HEK293 (cell line): ENCODE results near the gene DAZAP1.

Experiments
- CTCF ChIA-PET: fragments of 350-600 bp; formaldehyde crosslinking; extraction: SDS; loops from one replicate; lab custom pipeline; 2021; ENCODE audit warnings: antibody characterized with exemption; lab: Yijun Ruan, JAX
- POLR2A ChIA-PET: fragments of 300-600 bp; formaldehyde crosslinking; extraction: SDS; loops from one replicate; lab custom pipeline; 2020; ENCODE audit warnings: antibody characterized with exemption, inconsistent platforms; lab: Yijun Ruan, JAX
- H3K27ac ChIP-seq: fragments of 200-500 bp; sonication (Bioruptor generic); 2 replicates; pipeline ENCODE4 v1.5.1; 2014; ENCODE audit warnings: low read depth, low read length, control low read depth, inconsistent platforms; ENCODE audit errors: extremely low read depth
- H3K36me3 ChIP-seq, 2 experiments: fragments of 200-500 bp in 1 of 2; sonication (Bioruptor generic) in 1 of 2; 1 replicate in 1 of 2; 2 replicates in 1 of 2; pipeline ENCODE4 v1.5.1; 2014 to 2017; ENCODE audit warnings: inconsistent platforms in 2 of 2, low read length in 2 of 2; ENCODE audit not compliant: control insufficient read depth in 2 of 2, insufficient read depth in 1 of 2
- H3K4me1 ChIP-seq: fragments of 200-500 bp; sonication (Bioruptor generic); 2 replicates; pipeline ENCODE4 v1.5.1; 2014; ENCODE audit warnings: mild to moderate bottlenecking, low read length, inconsistent platforms; ENCODE audit not compliant: control insufficient read depth, insufficient read depth
- H3K4me3 ChIP-seq: 2 replicates; pipeline ENCODE4 v1.5.1; 2011; ENCODE audit warnings: low read depth, mild to moderate bottlenecking, control low read depth, low read length, moderate library complexity
- H3K9me3 ChIP-seq: fragments of 200-500 bp; sonication (Bioruptor generic); 2 replicates; pipeline ENCODE4 v1.5.1; 2014; ENCODE audit warnings: low read depth, low read length, inconsistent platforms; ENCODE audit not compliant: control insufficient read depth, insufficient read depth
- ATF2 ChIP-seq: fragments of 450-650 bp; formaldehyde crosslinking; IDR thresholded peaks from 2 replicates; pipeline ENCODE4 v1.5.1; 2016; ENCODE audit warnings: missing biosample characterization, missing genetic modification characterization, low read depth
- GLIS1 ChIP-seq: fragments of 450-650 bp; formaldehyde crosslinking; IDR thresholded peaks from 2 replicates; pipeline ENCODE4 v1.5.1; 2016; ENCODE audit warnings: missing biosample characterization, missing genetic modification characterization
- HOXD13 ChIP-seq: sonication (generic); formaldehyde crosslinking; IDR thresholded peaks from 2 replicates; pipeline ENCODE4 v1.8.0; 2022; ENCODE audit warnings: missing genetic modification reagents, borderline replicate concordance
- KLF10 ChIP-seq: fragments of 450-650 bp; IDR thresholded peaks from 2 replicates; pipeline ENCODE4 v1.5.1; 2018; ENCODE audit warnings: missing biosample characterization, mild to moderate bottlenecking, missing genetic modification characterization
- ZBTB11 ChIP-seq: fragments of 450-650 bp; formaldehyde crosslinking; conservative IDR thresholded peaks from 2 replicates; pipeline ENCODE4 v1.5.1; 2016; ENCODE audit warnings: low read depth, missing biosample characterization, missing genetic modification characterization
- ZIC2 ChIP-seq: fragments of 450-650 bp; formaldehyde crosslinking; IDR thresholded peaks from 2 replicates; pipeline ENCODE4 v1.5.1; 2016; ENCODE audit warnings: missing biosample characterization, missing genetic modification characterization
- ZNF132 ChIP-seq: fragments of 450-650 bp; formaldehyde crosslinking; IDR thresholded peaks from 2 replicates; pipeline ENCODE4 v1.5.1; 2017; ENCODE audit warnings: missing biosample characterization, missing genetic modification characterization, borderline replicate concordance
- ZNF16 ChIP-seq: fragments of 450-650 bp; formaldehyde crosslinking; IDR thresholded peaks from 2 replicates; pipeline ENCODE4 v1.5.1; 2016; ENCODE audit warnings: low read depth, missing biosample characterization, missing genetic modification characterization
- ZNF175 ChIP-seq: fragments of 450-650 bp; formaldehyde crosslinking; IDR thresholded peaks from 2 replicates; pipeline ENCODE4 v1.5.1; 2016; ENCODE audit warnings: missing biosample characterization, missing genetic modification characterization
- ZNF280D ChIP-seq: fragments of 450-650 bp; formaldehyde crosslinking; IDR thresholded peaks from 2 replicates; pipeline ENCODE4 v1.5.1; 2016; ENCODE audit warnings: missing biosample characterization, missing genetic modification characterization
- ZNF302 ChIP-seq: fragments of 450-650 bp; formaldehyde crosslinking; IDR thresholded peaks from 2 replicates; pipeline ENCODE4 v1.5.1; 2016; ENCODE audit warnings: missing biosample characterization, missing genetic modification characterization, low read depth
- ZNF311 ChIP-seq: fragments of 450-650 bp; formaldehyde crosslinking; IDR thresholded peaks from 2 replicates; pipeline ENCODE4 v1.5.1; 2017; ENCODE audit warnings: missing biosample characterization, missing genetic modification characterization, borderline replicate concordance
- ZNF626 ChIP-seq: fragments of 450-650 bp; sonication (Bioruptor Pico); formaldehyde crosslinking; IDR thresholded peaks from 2 replicates; pipeline ENCODE4 v1.5.1; 2018; ENCODE audit warnings: missing biosample characterization, missing genetic modification characterization, inconsistent platforms
- ZNF777 ChIP-seq: fragments of 450-650 bp; formaldehyde crosslinking; IDR thresholded peaks from 2 replicates; pipeline ENCODE4 v1.5.1; 2017; ENCODE audit warnings: missing biosample characterization, missing genetic modification characterization, borderline replicate concordance
- ZSCAN16 ChIP-seq: fragments of 450-650 bp; formaldehyde crosslinking; IDR thresholded peaks from 2 replicates; pipeline ENCODE4 v1.5.1; 2016; ENCODE audit warnings: missing biosample characterization, missing genetic modification characterization

Gene DAZAP1

DNA sequence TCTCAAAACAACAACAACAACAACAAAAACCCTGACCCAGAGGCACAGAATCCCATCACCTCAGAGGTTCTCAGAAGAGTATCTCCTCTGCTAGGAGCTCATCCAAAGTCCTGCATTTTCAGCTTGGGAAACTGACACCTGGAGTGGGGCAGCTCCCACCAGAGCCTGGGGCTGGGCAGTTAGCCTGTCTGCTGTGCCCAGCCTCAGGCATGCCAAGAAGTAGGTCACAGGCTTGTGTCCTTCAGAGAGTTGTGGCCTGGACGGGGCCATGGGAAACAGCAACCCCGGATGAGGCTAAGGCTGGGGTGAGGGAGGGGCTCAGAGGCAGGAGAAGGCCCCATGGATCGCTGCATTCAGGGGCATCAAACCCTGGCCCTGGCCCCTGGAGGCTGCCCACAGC, 21.6 kb upstream of the DAZAP1 start:
- POLR2A ChIA-PET: no interaction called here
- Histone ChIP-seq H3K4me3 (no peak overlapping the region), H3K4me1 (0 out of 2 replicates have a peak, but pooled peaks cover 3% of the 10 kb centered on the region), H3K9me3 (no peaks in the 10 kb centered on the region), H3K27ac (no peak overlapping the region), H3K36me3 (peaks cover 0 to 36% of the 10 kb centered on the region in 2 experiments; a peak in 1 of 3 replicates)
- CTCF ChIA-PET: no interaction called here
- TF ChIP-seq ZNF132 (tag by site-specific recombination) (no peak), ZBTB11 (tag by site-specific recombination) (no peak), ZNF280D (tag by site-specific recombination) (no peak), ZNF175 (no peak), ZNF777 (tag by site-specific recombination) (no peak), HOXD13 (CRISPR knock-in tag) (no peak), ATF2 (no peak), ZSCAN16 (tag by site-specific recombination) (no peak)

DNA sequence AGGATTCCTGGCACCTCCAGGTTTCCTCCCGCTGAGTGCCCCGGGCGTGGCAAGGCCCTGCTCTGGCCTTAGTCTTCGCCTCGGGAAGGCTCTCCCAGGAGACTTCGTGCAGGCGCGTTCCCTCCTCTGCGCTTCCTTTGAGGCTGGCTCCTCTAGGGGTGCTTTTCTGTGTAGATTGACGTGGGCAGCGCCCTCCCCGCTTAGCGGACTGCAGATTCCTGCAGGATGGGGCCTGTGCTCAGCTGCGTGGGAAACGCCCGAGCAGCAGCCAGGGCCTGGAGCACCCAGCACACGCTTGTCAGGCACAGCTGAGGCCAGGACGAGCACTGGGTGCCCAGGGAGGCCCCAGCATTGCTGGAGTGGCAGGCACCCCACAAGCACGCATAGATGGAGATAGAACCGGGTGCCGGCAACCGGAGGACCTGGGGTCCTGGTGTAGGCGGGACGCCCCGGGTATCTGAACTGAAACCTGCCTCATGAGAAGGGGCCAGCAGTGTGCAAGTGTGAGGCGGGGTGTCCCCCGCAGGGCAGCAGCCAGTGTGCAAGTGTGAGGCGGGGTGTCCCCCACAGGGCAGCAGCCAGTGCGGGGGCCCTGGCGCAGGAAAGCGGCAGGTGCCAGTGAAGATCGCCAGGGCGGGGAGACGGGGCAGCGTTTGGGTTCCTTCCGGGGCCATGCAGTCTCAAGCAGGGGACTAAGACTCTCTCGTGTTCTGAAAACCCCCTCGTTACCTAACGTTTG, 20.3 kb upstream of the DAZAP1 start:
- H3K4me1 ChIP-seq: 0 out of 2 replicates have a peak, but pooled peaks cover 3% of the 10 kb centered on the region
- no peak overlapping the region for H3K27ac ChIP-seq
- TF ChIP-seq ZNF311 (no peak), ZIC2 (no peak), ZNF302 (no peak), ZNF16 (tag by site-specific recombination) (no peak), KLF10 (no peak), ZNF132 (tag by site-specific recombination) (no peak), ZNF626 (tag by site-specific recombination) (no peak), GLIS1 (tag by site-specific recombination) (no peak)
- TF ChIP-seq, all 188 proteins: peak for 0
- ChIA-PET POLR2A (interaction anchor here (0.5 kb wide), 1 partner anchor 405 kb away, joined by 3 read pairs; no protein-coding TSS in a partner anchor), CTCF (no interaction called here)
- peaks cover 0 to 42% of the 10 kb centered on the region in 2 experiments; a peak in 2 of 3 replicates for H3K36me3 ChIP-seq
- no peaks in the 10 kb centered on the region for H3K9me3 ChIP-seq
- no peak overlapping the region for H3K4me3 ChIP-seq
